Esophagus muscularis mucosa (tissue), 4 donors: Measurements from ENCODE around the gene EIF4G2. TPM values are rescaled to one million over a fixed set of nuclear protein-coding genes. Genes with fewer than 3 reads are reported as not detected.

Source experiments
- DNase-seq: peaks from one replicate; pipeline ENCODE4 v3.0.0-alpha.2; 2017; ENCODE audit errors: extremely low spot score
- H3K27ac ChIP-seq, 4 donors: fragments of 200-600 bp; sonication (generic); replicated peaks in 1 of 4; 1 replicate in 3 of 4; 2 replicates in 1 of 4; pipeline ENCODE4 v1.5.1; 2016 to 2019; ENCODE audit warnings: mild to moderate bottlenecking in 1 of 4
- H3K27me3 ChIP-seq, 4 donors: fragments of 200-600 bp; sonication (generic); one replicate each; pipeline versions ENCODE4 v1.5.1 to v1.6.0; 2016 to 2019
- H3K36me3 ChIP-seq, 4 donors: fragments of 200-600 bp; sonication (generic); one replicate each; pipeline ENCODE4 v1.5.1; 2016 to 2019
- H3K4me1 ChIP-seq, 4 donors: fragments of 200-600 bp; sonication (generic); one replicate each; pipeline ENCODE4 v1.5.1; 2016 to 2019
- H3K4me3 ChIP-seq, 4 donors: fragments of 200-600 bp; sonication (generic); 1 replicate in 2 of 4; 2 replicates in 2 of 4; pipeline ENCODE4 v1.5.1; 2016 to 2019; ENCODE audit warnings: mild to moderate bottlenecking in 4 of 4, moderate library complexity in 1 of 4
- H3K9me3 ChIP-seq, 4 donors: fragments of 200-600 bp; sonication (generic); 1 replicate in 3 of 4; 2 replicates in 1 of 4; pipeline ENCODE4 v1.5.1; 2016 to 2019
- EP300 ChIP-seq: sonication (generic); formaldehyde crosslinking; IDR thresholded peaks from one replicate; pipeline ENCODE4 v1.6.1; 2017; ENCODE audit warnings: antibody characterized with exemption
- POLR2A ChIP-seq: fragments of 450-650 bp; IDR thresholded peaks from one replicate; pipeline ENCODE4 v1.6.1; 2017; ENCODE audit warnings: antibody characterized with exemption, moderate library complexity, mild to moderate bottlenecking, low read depth
- POLR2AphosphoS5 ChIP-seq, 2 donors: sonication (generic); formaldehyde crosslinking; IDR thresholded peaks; one replicate each; pipeline ENCODE4 v1.6.1; 2017; ENCODE audit warnings: antibody characterized with exemption in 2 of 2
- WGBS: methylation state at CpG from one replicate; pipeline ENCODE4 v1.1.5; 2018; 5-methylcytosine and 5-hydroxymethylcytosine counted together
- intact Hi-C: fragments of 100-400 bp; cut with DNase I; formaldehyde crosslinking; loops from one replicate; pipeline ENCODE4 v1.15.1; 2023
- total RNA-seq, 4 donors: library from RNA; depleted of rRNA; stranded (reverse); fragments of >200 nt; gene quantifications; one replicate each; pipeline versions ENCODE4 v1.1.0 to v1.2.1, GENCODE V29; 2016
- TF ChIP-seq, protein P1 (sequence below), 3 experiments: fragments of 200-600 bp in 2 of 3; fragments of 450-650 bp in 1 of 3; sonication (generic) in 2 of 3; IDR thresholded peaks; one replicate each; pipeline ENCODE4 v1.5.1; 2017 to 2019; ENCODE audit warnings: antibody characterized with exemption in 3 of 3, mild to moderate bottlenecking in 2 of 3, moderate library complexity in 1 of 3

EIF4G2 gene
- total RNA-seq, 4 donors from 2014 or later: 508 to 734 (median 592) TPM

DNA sequence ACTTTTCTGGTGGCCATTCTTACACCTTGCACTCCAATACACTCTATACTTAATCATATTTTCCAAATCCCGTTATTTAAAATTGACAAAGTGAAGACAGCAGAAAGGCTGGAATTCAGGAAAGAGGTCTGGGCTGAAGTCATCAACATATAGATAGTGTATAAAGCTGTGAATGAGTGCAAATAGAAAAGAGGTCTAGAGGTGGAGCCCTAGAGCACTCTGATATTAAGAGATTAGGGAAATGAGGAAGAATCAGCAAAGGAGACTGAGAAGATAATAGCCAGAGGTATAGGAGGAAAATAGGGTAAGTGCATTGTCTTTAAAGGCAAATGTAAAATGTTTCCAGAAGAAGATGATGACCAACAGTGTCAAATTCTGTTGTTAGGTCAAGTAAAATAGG is 49.8 kb downstream of the EIF4G2 start:
- Histone ChIP-seq H3K27me3 (no peaks in the 10 kb centered on the region), H3K4me3 (no peak overlapping the region), H3K9me3 (no peaks in the 10 kb centered on the region), H3K36me3 (peaks cover 0 to 78% (median 30%) of the 10 kb centered on the region in 4 donors), H3K27ac (no peak overlapping the region), H3K4me1 (no peaks in the 10 kb centered on the region)
- DNase-seq: no peak
- intact Hi-C loops: no loop called here
- TF ChIP-seq POLR2A: no peak
- TF ChIP-seq, protein P1, sequence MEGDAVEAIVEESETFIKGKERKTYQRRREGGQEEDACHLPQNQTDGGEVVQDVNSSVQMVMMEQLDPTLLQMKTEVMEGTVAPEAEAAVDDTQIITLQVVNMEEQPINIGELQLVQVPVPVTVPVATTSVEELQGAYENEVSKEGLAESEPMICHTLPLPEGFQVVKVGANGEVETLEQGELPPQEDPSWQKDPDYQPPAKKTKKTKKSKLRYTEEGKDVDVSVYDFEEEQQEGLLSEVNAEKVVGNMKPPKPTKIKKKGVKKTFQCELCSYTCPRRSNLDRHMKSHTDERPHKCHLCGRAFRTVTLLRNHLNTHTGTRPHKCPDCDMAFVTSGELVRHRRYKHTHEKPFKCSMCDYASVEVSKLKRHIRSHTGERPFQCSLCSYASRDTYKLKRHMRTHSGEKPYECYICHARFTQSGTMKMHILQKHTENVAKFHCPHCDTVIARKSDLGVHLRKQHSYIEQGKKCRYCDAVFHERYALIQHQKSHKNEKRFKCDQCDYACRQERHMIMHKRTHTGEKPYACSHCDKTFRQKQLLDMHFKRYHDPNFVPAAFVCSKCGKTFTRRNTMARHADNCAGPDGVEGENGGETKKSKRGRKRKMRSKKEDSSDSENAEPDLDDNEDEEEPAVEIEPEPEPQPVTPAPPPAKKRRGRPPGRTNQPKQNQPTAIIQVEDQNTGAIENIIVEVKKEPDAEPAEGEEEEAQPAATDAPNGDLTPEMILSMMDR (IDR thresholded peaks at IDR 0.05): no peak
- TF ChIP-seq POLR2AphosphoS5 (IDR thresholded peaks at IDR 0.05): no peak
- TF ChIP-seq EP300: no peak
- 96% methylated on average over 1 of the region's 1 CpG for WGBS

DNA sequence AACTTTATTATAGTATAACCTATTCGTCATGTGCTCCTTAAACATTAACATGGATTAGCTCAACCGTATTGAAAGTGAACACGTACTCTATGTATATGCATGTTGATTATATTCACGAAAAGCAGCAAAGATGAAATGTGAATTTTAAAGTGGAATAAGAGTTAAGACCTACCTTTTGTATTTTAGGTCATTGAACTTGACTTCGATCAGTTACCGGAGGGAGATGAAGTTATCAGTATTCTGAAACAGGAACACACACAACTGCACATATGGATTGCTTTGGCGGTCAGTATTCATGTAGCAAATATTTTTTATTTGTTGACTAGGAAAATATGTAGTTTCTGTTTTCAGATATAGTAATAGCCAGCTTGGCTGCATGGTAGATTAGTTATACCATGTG is 56.2 kb downstream of the EIF4G2 start:
- Histone ChIP-seq H3K27me3 (no peaks in the 10 kb centered on the region), H3K4me3 (peak overlapping the region; percentile 77 to 95 (median 84)), H3K9me3 (no peaks in the 10 kb centered on the region), H3K36me3 (peaks cover 10 to 37% (median 19%) of the 10 kb centered on the region in 4 donors), H3K27ac (no peak overlapping the region), H3K4me1 (peaks cover 14 to 19% (median 17%) of the 10 kb centered on the region in 4 donors)
- TF ChIP-seq, protein P1 (IDR thresholded peaks at IDR 0.05): no peak
- TF ChIP-seq POLR2AphosphoS5 (IDR thresholded peaks at IDR 0.05) (no peak), EP300 (no peak), POLR2A (no peak)
- DNase-seq: no peak
- intact Hi-C loops: no loop called here
- WGBS: 86% methylated on average over 7 of the region's 7 CpGs

DNA sequence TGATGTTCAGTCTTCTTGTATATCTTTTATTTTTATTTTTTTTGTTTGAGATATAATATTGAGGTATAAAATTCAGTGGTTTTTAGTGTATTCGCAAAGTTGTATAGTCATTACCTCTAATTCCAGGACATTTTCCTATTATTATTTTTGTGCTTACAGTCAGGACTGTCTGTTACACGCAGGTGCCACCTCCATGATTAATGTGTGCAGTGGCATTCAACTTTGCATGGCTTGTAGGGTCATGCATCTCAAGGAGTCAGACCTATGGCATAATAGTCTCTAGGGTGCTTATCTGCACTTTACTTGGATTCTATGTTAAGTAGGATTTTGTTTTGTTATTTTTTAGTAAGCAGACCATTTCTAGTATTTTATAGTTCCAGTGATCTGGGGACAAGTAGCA is 56.7 kb downstream of the EIF4G2 start:
- DNase-seq: no peak
- no peaks in the 10 kb centered on the region for H3K9me3 ChIP-seq
- intact Hi-C loops: no loop called here
- peaks cover 10 to 37% (median 16%) of the 10 kb centered on the region in 4 donors for H3K36me3 ChIP-seq
- no peaks in the 10 kb centered on the region for H3K27me3 ChIP-seq
- 57% methylated on average over 2 of the region's 2 CpGs for WGBS
- H3K4me3 ChIP-seq: peak overlapping the region; percentile 77 to 95 (median 84)
- peak overlapping the region in 3 of 4 donors; percentile 79 to 93 (median 88) for H3K27ac ChIP-seq
- peaks cover 14 to 19% (median 17%) of the 10 kb centered on the region in 4 donors for H3K4me1 ChIP-seq
- no peak for TF ChIP-seq POLR2A
- no peak for TF ChIP-seq EP300
- TF ChIP-seq, protein P1 (IDR thresholded peaks at IDR 0.05): no peak
- no peak for TF ChIP-seq POLR2AphosphoS5 (IDR thresholded peaks at IDR 0.05)

DNA sequence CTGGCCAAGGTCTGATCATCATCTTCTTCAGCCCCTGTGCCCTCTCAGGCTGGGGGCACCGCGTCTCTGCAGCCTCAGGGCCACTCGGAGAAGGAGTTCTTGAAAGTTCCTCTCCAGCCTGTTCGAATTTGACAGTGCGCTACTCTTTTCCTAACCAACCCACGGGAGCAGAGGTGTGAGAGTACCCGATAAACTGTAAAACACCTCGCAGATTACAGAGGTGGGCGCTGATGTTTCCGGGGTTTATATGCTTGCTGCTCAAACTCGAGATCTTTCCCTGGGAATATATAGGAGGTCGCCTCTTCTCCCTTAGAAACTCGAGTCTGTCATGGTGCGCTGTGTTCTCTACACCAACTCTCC is 57.2 kb downstream of the EIF4G2 start:
- WGBS: under 1% methylated on average over 14 of the region's 14 CpGs
- intact Hi-C loops: no loop called here
- peak overlapping the region; percentile 77 to 95 (median 84) for H3K4me3 ChIP-seq
- DNase-seq: no peak
- TF ChIP-seq, protein P1 (IDR thresholded peaks at IDR 0.05): no peak
- no peak for TF ChIP-seq EP300
- no peak for TF ChIP-seq POLR2A
- no peak for TF ChIP-seq POLR2AphosphoS5 (IDR thresholded peaks at IDR 0.05)
- H3K4me1 ChIP-seq: peaks cover 14 to 19% (median 17%) of the 10 kb centered on the region in 4 donors
- H3K27me3 ChIP-seq: no peaks in the 10 kb centered on the region
- H3K36me3 ChIP-seq: peaks cover 8 to 37% (median 12%) of the 10 kb centered on the region in 4 donors
- H3K9me3 ChIP-seq: no peaks in the 10 kb centered on the region
- H3K27ac ChIP-seq: peak overlapping the region; percentile 79 to 93 (median 89)
